A673 (cell line): ENCODE results near the gene ROR2.

Source experiments
- EZH2 ChIP-seq: fragments of 200-600 bp; sonication (generic); IDR thresholded peaks from 2 replicates; pipeline ENCODE4 v1.6.1; 2017; ENCODE audit warnings: borderline replicate concordance, low read depth, mild to moderate bottlenecking, mixed read lengths, antibody characterized with exemption, low read length; ENCODE audit not compliant: poor library complexity, severe bottlenecking
- TF ChIP-seq, protein P1 (sequence below): fragments of 300-800, 200-600 bp; sonication (generic); conservative IDR thresholded peaks from 2 replicates; pipeline ENCODE4 v1.5.1; 2017; ENCODE audit warnings: low read depth, mild to moderate bottlenecking, antibody characterized with exemption, low read length, moderate library complexity, mixed read lengths

- TF ChIP-seq, protein P1, sequence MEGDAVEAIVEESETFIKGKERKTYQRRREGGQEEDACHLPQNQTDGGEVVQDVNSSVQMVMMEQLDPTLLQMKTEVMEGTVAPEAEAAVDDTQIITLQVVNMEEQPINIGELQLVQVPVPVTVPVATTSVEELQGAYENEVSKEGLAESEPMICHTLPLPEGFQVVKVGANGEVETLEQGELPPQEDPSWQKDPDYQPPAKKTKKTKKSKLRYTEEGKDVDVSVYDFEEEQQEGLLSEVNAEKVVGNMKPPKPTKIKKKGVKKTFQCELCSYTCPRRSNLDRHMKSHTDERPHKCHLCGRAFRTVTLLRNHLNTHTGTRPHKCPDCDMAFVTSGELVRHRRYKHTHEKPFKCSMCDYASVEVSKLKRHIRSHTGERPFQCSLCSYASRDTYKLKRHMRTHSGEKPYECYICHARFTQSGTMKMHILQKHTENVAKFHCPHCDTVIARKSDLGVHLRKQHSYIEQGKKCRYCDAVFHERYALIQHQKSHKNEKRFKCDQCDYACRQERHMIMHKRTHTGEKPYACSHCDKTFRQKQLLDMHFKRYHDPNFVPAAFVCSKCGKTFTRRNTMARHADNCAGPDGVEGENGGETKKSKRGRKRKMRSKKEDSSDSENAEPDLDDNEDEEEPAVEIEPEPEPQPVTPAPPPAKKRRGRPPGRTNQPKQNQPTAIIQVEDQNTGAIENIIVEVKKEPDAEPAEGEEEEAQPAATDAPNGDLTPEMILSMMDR: no peak
- TF ChIP-seq EZH2: no peak
Observed at GRCh38 chr9:91802391-91802790, 147.6 kb downstream of the ROR2 start.
